SU-DHL-6 (cell line): ENCODE data around the gene NSDHL.

Experiments
- CTCF ChIP-seq: fragments of 200-600 bp; sonication (generic); IDR thresholded peaks from one replicate; pipeline ENCODE4 v1.5.1; 2017; ENCODE audit warnings: antibody characterized with exemption, mild to moderate bottlenecking, low read length, moderate library complexity; ENCODE audit not compliant: insufficient read depth, poor library complexity, severe bottlenecking
- EZH2phosphoT487 ChIP-seq: fragments of 200-600 bp; sonication (generic), shearing (Covaris generic); conservative IDR thresholded peaks from 2 replicates; pipeline ENCODE4 v1.6.1; 2018; ENCODE audit warnings: mild to moderate bottlenecking, antibody characterized with exemption, low read length, moderate library complexity, mixed read lengths

GRCh38 chrX:152865232-152865920 is 34.5 kb downstream of the NSDHL start:
- no peak for TF ChIP-seq CTCF
- TF ChIP-seq EZH2phosphoT487: no peak
